HepG2 (cell line): ENCODE data around the gene SAE1. TPM values are rescaled to one million over a fixed set of nuclear protein-coding genes. Genes with fewer than 3 reads are reported as not detected.

ENCODE experiments used
- ATF7-NPFF ChIP-seq: sonication (generic); formaldehyde crosslinking; IDR thresholded peaks from 2 replicates; pipeline ENCODE4 v1.8.1; 2023; ENCODE audit warnings: mild to moderate bottlenecking, low read depth, missing genetic modification reagents, moderate library complexity
- BRD4 ChIP-seq: sonication (generic); formaldehyde crosslinking; IDR thresholded peaks from 2 replicates; pipeline ENCODE4 v1.4.0; 2020; ENCODE audit warnings: missing genetic modification reagents
- ERF ChIP-seq: IDR thresholded peaks from 2 replicates; pipeline ENCODE4 v1.6.1; 2018; ENCODE audit warnings: missing biosample characterization, missing genetic modification reagents
- GZF1 ChIP-seq: sonication (generic); formaldehyde crosslinking; IDR thresholded peaks from 2 replicates; pipeline ENCODE4 v1.5.1; 2020; ENCODE audit warnings: mild to moderate bottlenecking, missing genetic modification reagents
- SALL1 ChIP-seq: sonication (generic); formaldehyde crosslinking; IDR thresholded peaks from 2 replicates; pipeline ENCODE4 v1.8.0; 2022; ENCODE audit warnings: mild to moderate bottlenecking, missing genetic modification reagents
- SMAD1 ChIP-seq: sonication (generic); formaldehyde crosslinking; IDR thresholded peaks from 2 replicates; pipeline ENCODE4 v1.4.0; 2020; ENCODE audit warnings: missing genetic modification reagents, low read depth, mild to moderate bottlenecking, borderline replicate concordance
- SRF ChIP-seq: IDR thresholded peaks from 2 replicates; pipeline ENCODE4 v1.6.1; 2011; ENCODE audit warnings: mild to moderate bottlenecking, low read depth, low read length, moderate library complexity
- ZFAT ChIP-seq: sonication (generic); formaldehyde crosslinking; conservative IDR thresholded peaks from 2 replicates; pipeline ENCODE4 v1.8.1; 2023; ENCODE audit warnings: missing genetic modification reagents, inconsistent platforms
- ZFP41 ChIP-seq: sonication (generic); formaldehyde crosslinking; IDR thresholded peaks from 2 replicates; pipeline ENCODE4 v1.4.0; 2020; ENCODE audit warnings: mild to moderate bottlenecking, missing genetic modification reagents, borderline replicate concordance
- ZNF724P ChIP-seq: sonication (generic); formaldehyde crosslinking; IDR thresholded peaks from 2 replicates; pipeline ENCODE4 v1.8.0; 2022; ENCODE audit warnings: missing genetic modification reagents, borderline replicate concordance
- polyA plus RNA-seq, 8 experiments: library from polyadenylated mRNA; depleted of rRNA in 3 of 8; stranded (reverse) in 7 of 8; unstranded in 1 of 8; fragments of >200 nt; fragmentation: Illumina TruSeq in 4 of 8; extraction: Trizol in 4 of 8; gene quantifications; 2 replicates each; pipeline versions ENCODE4 v1.2.1 to v1.2.3, GENCODE V29; 2011 to 2016; ENCODE audit warnings: low read depth in 4 of 8, missing spikeins in 1 of 8, mixed read lengths in 1 of 8; ENCODE audit not compliant: insufficient read depth in 1 of 8
- total RNA-seq, 5 experiments: library from RNA; depleted of rRNA; stranded (reverse); fragments of >200 nt; fragmentation: Illumina TruSeq; extraction: Trizol; gene quantifications; 2 replicates each; pipeline ENCODE4 v1.2.3, GENCODE V29; 2016; ENCODE audit warnings: low read depth in 1 of 5
- TF ChIP-seq, protein P1 (sequence below): sonication (generic); formaldehyde crosslinking; conservative IDR thresholded peaks from 2 replicates; pipeline ENCODE4 v1.8.0; 2022; ENCODE audit warnings: missing genetic modification reagents
- TF ChIP-seq, protein P2 (sequence below): sonication (generic); formaldehyde crosslinking; IDR thresholded peaks from 2 replicates; pipeline ENCODE4 v1.4.0; 2020; ENCODE audit warnings: missing genetic modification reagents, mild to moderate bottlenecking, borderline replicate concordance
- TF ChIP-seq, protein P3 (sequence below): IDR thresholded peaks from 2 replicates; pipeline ENCODE4 v1.6.1; 2016; ENCODE audit warnings: missing compliant biosample characterization, missing genetic modification reagents, borderline replicate concordance
- TF ChIP-seq, protein P4 (sequence below): sonication (generic); formaldehyde crosslinking; IDR thresholded peaks from 2 replicates; pipeline ENCODE4 v1.9.0; 2021; ENCODE audit warnings: missing genetic modification reagents, mild to moderate bottlenecking, borderline replicate concordance
- TF ChIP-seq, protein P5 (sequence below): fragments of 450-650 bp; IDR thresholded peaks from 2 replicates; pipeline ENCODE4 v1.6.1; 2016
- TF ChIP-seq, protein P6 (sequence below): sonication (generic); formaldehyde crosslinking; IDR thresholded peaks from 2 replicates; pipeline ENCODE4 v1.5.1; 2020; ENCODE audit warnings: mild to moderate bottlenecking, missing genetic modification reagents

Gene SAE1
- total and polyA plus RNA-seq, 2 of the 13 experiments (the other 11 are each of a cell fraction or from before 2014, with no cell fraction given), result 87.6 to 197 TPM

DNA sequence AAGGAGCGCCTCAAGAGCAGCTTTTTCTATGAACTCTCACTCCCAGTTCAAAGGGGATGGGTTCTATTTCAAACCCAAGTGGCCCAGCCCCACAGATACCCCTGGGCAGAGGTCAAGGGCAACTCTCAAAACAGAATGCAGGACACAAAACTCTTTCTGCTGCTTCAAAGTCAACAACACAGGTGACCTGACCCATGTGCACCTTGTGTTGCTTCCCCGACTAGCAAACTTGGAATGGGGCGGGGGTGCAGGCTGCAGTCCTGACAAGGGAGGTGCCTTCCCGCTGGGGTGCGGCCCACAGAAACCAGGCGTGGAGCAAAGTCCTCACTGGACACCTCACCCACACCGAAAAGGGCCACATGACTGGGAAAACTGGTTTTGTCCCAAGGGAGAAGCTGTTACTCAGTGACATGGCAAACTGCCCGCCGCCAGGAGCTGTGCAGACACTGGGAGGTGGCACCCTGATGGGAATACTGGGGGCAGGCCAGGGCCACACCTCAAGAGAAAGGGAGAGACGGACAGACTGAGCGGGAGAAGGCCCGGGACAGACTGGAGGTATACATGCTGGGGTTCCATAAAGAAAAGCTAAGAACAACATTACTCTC lies 34.4 kb upstream of the SAE1 start (continued):
- TF ChIP-seq, protein P1, sequence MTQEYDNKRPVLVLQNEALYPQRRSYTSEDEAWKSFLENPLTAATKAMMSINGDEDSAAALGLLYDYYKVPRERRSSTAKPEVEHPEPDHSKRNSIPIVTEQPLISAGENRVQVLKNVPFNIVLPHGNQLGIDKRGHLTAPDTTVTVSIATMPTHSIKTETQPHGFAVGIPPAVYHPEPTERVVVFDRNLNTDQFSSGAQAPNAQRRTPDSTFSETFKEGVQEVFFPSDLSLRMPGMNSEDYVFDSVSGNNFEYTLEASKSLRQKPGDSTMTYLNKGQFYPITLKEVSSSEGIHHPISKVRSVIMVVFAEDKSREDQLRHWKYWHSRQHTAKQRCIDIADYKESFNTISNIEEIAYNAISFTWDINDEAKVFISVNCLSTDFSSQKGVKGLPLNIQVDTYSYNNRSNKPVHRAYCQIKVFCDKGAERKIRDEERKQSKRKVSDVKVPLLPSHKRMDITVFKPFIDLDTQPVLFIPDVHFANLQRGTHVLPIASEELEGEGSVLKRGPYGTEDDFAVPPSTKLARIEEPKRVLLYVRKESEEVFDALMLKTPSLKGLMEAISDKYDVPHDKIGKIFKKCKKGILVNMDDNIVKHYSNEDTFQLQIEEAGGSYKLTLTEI (CRISPR knock-in tag), result no peak
- TF ChIP-seq, protein P2, sequence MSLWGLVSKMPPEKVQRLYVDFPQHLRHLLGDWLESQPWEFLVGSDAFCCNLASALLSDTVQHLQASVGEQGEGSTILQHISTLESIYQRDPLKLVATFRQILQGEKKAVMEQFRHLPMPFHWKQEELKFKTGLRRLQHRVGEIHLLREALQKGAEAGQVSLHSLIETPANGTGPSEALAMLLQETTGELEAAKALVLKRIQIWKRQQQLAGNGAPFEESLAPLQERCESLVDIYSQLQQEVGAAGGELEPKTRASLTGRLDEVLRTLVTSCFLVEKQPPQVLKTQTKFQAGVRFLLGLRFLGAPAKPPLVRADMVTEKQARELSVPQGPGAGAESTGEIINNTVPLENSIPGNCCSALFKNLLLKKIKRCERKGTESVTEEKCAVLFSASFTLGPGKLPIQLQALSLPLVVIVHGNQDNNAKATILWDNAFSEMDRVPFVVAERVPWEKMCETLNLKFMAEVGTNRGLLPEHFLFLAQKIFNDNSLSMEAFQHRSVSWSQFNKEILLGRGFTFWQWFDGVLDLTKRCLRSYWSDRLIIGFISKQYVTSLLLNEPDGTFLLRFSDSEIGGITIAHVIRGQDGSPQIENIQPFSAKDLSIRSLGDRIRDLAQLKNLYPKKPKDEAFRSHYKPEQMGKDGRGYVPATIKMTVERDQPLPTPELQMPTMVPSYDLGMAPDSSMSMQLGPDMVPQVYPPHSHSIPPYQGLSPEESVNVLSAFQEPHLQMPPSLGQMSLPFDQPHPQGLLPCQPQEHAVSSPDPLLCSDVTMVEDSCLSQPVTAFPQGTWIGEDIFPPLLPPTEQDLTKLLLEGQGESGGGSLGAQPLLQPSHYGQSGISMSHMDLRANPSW (CRISPR knock-in tag), result no peak
- TF ChIP-seq SMAD1 (CRISPR knock-in tag) (no peak), ZNF724P (CRISPR knock-in tag) (0 out of 2 replicates have a peak, but pooled peaks have one; percentile 26), BRD4 (CRISPR knock-in tag) (no peak; the same call in 1 of the 2 replicates), ERF (CRISPR knock-in tag) (peak; percentile 96), ATF7-NPFF (no peak), SALL1 (peak; percentile 98), ZFP41 (CRISPR knock-in tag) (no peak), ZFAT (CRISPR knock-in tag) (no peak), GZF1 (CRISPR knock-in tag) (no peak), SRF (no peak)
- TF ChIP-seq, protein P3, sequence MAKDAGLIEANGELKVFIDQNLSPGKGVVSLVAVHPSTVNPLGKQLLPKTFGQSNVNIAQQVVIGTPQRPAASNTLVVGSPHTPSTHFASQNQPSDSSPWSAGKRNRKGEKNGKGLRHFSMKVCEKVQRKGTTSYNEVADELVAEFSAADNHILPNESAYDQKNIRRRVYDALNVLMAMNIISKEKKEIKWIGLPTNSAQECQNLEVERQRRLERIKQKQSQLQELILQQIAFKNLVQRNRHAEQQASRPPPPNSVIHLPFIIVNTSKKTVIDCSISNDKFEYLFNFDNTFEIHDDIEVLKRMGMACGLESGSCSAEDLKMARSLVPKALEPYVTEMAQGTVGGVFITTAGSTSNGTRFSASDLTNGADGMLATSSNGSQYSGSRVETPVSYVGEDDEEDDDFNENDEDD, result peak; percentile 60; the same call in 1 of the 2 replicates
- TF ChIP-seq, protein P4, sequence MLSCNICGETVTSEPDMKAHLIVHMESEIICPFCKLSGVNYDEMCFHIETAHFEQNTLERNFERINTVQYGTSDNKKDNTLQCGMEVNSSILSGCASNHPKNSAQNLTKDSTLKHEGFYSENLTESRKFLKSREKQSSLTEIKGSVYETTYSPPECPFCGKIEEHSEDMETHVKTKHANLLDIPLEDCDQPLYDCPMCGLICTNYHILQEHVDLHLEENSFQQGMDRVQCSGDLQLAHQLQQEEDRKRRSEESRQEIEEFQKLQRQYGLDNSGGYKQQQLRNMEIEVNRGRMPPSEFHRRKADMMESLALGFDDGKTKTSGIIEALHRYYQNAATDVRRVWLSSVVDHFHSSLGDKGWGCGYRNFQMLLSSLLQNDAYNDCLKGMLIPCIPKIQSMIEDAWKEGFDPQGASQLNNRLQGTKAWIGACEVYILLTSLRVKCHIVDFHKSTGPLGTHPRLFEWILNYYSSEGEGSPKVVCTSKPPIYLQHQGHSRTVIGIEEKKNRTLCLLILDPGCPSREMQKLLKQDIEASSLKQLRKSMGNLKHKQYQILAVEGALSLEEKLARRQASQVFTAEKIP (CRISPR knock-in tag), result no peak
- TF ChIP-seq, protein P5, sequence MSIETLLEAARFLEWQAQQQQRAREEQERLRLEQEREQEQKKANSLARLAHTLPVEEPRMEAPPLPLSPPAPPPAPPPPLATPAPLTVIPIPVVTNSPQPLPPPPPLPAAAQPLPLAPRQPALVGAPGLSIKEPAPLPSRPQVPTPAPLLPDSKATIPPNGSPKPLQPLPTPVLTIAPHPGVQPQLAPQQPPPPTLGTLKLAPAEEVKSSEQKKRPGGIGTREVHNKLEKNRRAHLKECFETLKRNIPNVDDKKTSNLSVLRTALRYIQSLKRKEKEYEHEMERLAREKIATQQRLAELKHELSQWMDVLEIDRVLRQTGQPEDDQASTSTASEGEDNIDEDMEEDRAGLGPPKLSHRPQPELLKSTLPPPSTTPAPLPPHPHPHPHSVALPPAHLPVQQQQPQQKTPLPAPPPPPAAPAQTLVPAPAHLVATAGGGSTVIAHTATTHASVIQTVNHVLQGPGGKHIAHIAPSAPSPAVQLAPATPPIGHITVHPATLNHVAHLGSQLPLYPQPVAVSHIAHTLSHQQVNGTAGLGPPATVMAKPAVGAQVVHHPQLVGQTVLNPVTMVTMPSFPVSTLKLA, result peak; percentile 90
- TF ChIP-seq, protein P6, sequence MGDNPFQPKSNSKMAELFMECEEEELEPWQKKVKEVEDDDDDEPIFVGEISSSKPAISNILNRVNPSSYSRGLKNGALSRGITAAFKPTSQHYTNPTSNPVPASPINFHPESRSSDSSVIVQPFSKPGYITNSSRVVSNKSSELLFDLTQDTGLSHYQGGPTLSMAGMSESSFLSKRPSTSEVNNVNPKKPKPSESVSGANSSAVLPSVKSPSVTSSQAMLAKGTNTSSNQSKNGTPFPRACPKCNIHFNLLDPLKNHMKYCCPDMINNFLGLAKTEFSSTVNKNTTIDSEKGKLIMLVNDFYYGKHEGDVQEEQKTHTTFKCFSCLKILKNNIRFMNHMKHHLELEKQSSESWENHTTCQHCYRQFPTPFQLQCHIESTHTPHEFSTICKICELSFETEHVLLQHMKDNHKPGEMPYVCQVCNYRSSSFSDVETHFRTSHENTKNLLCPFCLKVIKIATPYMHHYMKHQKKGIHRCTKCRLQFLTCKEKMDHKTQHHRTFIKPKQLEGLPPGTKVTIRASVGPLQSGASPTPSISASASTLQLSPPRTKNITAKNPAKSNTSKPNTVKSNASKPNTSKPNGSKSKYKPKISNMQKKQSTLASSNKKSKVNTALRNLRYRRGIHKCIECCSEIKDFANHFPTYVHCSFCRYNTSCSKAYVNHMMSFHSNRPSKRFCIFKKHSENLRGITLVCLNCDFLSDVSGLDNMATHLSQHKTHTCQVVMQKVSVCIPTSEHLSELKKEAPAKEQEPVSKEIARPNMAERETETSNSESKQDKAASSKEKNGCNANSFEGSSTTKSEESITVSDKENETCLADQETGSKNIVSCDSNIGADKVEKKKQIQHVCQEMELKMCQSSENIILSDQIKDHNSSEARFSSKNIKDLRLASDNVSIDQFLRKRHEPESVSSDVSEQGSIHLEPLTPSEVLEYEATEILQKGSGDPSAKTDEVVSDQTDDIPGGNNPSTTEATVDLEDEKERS, result no peak
